GM15510 (cell line): ENCODE data around the gene UROC1.

Source experiments
- POLR2A ChIP-seq: IDR thresholded peaks from 3 replicates; pipeline ENCODE4 v1.6.1; 2011; ENCODE audit warnings: borderline replicate concordance; ENCODE audit not compliant: insufficient read length; ENCODE audit errors: extremely low read depth

Gene UROC1

GRCh38 chr3:126527455-126528211, 10.1 kb upstream of the UROC1 start:
- no peak for TF ChIP-seq POLR2A

DNA sequence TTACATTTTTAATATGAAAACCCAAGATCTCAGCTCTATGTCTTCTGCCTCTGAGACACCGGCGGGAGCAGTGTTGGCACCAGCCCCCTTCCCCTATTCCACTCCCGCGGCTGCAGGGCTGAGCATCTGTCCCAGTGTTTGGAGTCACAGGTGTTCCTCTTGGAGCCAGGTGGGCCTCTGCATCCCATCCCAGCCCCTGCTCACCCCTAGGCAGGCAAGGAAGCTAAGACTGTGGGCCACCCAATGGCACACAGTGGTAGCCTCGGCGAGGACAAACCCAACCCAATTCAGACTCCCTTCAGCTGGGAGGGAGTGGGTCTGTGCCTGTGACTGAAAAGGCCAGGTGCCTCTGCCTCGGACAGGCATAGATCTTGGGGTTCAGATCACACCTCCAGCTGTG, 9.4 kb upstream of the UROC1 start:
- no peak for TF ChIP-seq POLR2A

DNA sequence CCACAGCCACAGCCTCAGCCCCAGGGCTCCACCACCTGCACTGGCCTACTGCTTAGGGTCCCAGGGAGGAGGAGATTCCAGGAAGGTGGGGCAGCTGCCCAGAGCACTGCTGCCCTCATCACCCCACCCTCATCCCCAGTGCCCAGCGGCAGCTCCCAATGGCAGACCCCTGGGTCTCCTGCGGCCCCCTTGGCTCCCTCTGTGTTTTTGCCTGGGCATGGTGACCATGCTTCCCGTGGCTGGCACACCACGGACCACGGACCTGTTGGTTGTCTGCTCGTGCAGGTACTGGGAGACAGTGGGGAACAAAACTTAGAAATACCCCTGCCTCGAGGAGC, 9.1 kb upstream of the UROC1 start:
- no peak for TF ChIP-seq POLR2A

DNA sequence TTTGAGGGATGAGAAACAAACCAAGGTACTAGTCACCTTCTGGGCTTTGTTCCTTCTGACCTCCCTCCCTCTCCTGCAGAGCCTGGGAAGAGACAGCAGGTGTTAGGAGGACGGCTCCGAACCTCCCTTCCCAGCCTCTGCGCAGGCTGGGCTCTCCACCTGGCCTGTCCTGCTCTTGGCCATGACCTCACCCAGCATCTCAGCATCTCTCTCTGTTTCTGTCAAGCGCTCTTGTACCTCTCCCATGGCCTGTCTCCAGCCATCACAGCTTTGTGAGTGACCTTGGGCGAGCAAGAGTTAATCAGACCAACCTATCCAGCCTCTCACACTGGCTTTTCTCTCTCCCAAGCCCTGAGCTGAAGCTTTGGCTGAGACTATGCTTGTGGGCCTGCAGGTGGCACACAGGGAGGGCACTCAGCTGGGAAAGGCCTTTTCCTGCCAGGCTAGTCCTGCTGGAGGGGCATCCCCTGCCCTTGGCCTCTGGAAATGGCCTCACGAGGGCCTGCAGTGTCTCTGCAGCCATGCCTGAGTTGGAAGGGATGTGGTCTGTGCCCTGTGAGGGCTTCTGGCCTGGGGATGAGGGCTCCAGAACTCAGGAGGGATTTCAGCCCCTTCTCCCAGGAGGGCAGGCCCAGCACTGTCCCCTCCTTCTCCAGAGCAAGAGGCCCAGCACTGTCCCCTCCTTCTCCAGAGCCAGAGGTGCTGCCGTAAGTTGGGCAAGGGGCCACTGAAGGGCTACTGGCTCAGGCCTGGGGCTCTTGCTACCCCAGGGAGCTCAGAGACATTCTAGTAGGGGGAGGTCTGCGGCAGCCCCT, 8.5 kb upstream of the UROC1 start:
- TF ChIP-seq POLR2A = no peak

DNA sequence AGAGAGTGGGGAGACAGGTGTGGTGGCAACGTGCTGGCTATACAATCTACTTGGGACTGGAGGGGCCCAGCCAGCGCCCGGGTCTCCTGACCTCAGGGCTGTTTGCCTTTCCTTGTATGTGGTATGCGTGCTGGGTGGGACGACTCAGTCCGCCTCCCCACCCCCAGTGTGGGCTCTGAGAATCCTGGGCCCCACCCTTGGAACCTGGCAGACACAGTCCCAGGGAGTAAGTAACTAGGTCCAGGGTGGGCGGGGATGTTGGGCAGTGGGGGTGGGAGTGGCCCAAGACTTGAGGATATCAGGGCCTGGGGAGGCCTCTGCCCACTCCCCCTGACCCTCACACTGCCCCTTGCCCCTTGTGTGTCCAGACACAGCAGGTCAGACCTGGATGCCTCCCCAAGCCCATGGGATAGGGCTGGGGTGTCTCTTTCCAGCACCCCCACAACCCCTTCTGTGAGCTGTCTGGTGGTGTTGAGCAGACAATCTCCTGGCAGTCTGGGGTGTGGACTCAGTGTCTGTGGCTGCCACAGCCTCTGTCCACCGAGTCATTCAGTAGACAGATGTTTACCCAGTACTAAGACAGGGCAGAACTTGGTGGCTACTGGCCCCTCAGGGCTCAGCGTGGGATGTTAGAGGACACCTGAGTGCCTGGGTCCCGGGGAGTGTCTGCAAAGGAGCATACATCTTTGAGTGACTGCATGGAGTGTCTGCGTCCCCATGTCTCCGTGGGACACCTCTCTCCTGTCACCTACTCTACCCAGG, 7.7 kb upstream of the UROC1 start:
- TF ChIP-seq POLR2A = no peak

DNA sequence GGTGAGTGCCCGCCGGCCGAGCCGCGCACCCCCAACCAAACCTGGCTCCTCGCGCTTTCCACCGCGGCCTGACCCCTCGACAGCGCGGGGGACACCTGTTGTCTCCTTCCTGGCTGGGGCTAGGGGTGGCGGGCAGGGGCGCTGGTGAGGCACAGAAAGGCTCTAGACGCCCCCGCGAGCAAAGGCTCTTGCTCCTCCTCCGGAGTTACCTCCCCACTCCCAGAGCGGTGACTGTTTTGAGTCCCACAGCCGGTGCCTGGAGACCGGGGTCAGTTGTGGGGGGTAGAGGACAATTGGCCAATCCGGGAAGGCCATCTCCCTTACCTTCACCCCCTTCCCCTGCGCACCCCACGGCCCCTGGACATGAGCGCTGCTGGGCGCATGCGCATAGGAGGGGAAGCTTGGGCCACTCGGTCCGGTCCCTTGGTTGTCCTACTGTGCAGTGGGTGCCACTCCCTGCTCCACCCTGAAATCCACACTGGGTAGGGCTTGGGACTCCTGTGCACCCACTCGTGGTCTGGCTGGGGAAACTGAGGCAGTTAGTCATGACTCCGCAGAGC, 6.9 kb upstream of the UROC1 start:
- TF ChIP-seq POLR2A = no peak

DNA sequence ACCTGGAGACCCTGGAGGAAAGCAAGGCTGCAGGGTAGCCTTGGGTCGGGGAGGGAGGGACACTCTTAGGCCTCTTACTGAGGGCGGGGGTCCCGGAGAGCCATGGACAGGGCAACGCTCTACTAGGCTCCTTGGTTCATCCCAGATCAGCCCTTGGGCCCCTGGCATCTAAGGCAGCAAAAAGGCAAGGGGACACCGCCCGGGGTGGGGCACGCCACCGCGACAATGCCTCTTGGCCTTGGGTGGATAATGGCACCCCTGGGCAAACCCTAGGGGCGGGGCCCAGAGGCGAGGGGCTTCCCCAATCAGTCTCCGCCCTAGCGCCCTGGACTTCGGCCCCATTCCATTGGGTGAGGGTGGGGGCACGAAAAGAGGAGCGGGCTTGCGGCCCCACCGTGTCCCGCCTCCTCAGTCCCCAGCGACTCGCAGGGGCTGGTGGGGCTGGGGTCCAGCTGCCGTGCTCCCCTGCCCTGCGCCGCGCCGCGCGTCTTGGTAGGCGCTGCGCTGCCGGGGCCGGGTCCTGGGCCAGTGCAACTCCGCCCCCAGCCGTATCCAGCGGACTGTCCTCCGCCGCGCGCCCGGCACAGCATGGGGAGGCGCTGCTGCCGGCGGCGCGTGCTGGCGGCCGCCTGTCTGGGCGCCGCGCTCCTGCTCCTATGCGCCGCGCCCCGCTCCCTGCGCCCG, 6.3 kb upstream of the UROC1 start, which contains the start of gene CHST13:
CHST13 (plus strand) TSS at position 411 of the 684 bp plus-strand sequence; CDS start at position 589, 178 bp downstream.
- TF ChIP-seq POLR2A = no peak

- TF ChIP-seq POLR2A = no peak
Observed at GRCh38 chr3:126522363-126522788, 4.8 kb upstream of the UROC1 start.

GRCh38 chr3:126521122-126521891, 3.7 kb upstream of the UROC1 start:
- TF ChIP-seq POLR2A = no peak

GRCh38 chr3:126519506-126520455, 2.2 kb upstream of the UROC1 start:
- TF ChIP-seq POLR2A = no peak

DNA sequence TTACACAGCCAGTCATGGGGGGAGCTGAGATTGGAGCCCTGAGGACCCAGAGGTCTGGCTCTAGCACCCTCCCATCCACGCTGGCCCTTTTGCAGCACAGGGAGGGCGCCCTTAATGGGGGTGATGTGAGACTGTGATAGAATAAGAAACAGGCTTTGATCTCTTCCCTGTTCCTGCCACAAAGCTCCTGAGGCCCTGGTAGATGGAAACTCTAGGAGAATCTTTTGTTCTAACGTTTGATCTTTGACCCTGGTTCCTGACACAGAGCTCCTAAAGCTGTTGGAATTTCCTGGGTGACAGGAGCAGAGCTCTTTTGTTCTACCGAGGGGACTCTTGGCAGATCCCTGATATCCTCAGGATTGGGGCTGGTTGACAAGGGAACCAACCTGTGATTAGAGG, 1.2 kb upstream of the UROC1 start:
- no peak for TF ChIP-seq POLR2A

DNA sequence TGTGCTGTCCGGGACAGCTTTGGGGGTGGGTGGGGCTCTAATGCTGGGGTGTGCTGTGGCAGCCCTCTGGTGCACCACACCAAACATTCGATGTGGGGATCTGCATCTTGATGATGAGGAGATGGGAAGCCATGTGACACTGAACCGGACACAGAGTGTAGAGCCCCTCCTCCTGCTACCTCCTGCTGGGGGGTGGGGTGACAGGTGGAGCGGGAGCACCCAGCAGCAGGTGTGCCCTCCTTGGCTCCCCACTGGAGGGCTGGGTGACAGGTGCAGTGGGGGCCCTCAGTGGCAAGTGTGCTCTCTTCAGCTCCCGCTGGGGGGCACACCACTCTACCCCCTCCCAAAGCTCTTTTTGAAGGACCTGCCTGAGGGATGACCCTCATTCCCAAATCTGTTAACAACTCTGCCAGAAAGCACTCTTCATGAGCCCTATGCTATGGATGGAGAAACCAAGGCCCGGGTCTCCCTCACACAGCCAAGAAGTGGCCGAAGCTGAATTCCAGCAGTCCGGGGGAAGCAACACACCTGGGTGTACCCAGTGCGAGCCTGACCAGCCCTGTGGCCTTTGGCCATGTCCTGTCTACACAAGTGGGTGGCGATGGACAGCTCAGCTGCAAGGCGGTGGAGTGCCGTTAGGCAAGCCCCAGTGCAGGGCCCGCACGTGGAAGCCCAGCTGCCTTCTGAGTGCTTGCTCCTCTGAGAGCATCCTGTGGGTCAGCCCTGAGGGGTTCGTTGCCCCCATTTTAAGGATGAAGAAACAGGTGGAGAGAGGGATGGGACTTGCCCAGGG, 609 bp upstream of the UROC1 start:
- no peak for TF ChIP-seq POLR2A
